Measurements from ENCODE around the gene WSB1.

WSB1 gene

GRCh38 chr17:27354491-27355081, 60.7 kb downstream of the WSB1 start:
- no peak for DNase-seq

GRCh38 chr17:27355419-27355818, 61.5 kb downstream of the WSB1 start:
- DNase-seq = no peak

- DNase-seq = no peak
Observed at GRCh38 chr17:27356091-27356705, 62.3 kb downstream of the WSB1 start.

GRCh38 chr17:27357236-27357635, 63.3 kb downstream of the WSB1 start:
- DNase-seq = no peak

- no peak for DNase-seq
Observed at GRCh38 chr17:27360507-27360906, 66.6 kb downstream of the WSB1 start.

- DNase-seq = no peak
Observed at GRCh38 chr17:27361695-27362094, 67.8 kb downstream of the WSB1 start.

GRCh38 chr17:27362503-27362902, 68.6 kb downstream of the WSB1 start:
- DNase-seq = no peak

GRCh38 chr17:27362909-27363308, 69.0 kb downstream of the WSB1 start:
- DNase-seq = no peak

- no peak for DNase-seq
Observed at GRCh38 chr17:27363326-27363725, 69.4 kb downstream of the WSB1 start.
